Activated CD4-positive, alpha-beta T cell treated with anti-CD3 and anti-CD28 coated beads, Interleukin-2, amount 50 U/mL, for 48 hours (primary cell): ENCODE data around the gene SPSB1.
A peak's percentile ranks its signal among the peaks of the same experiment; 100 is the strongest.

Experiments
- DNase-seq, 2 experiments: peaks; one replicate each; pipeline ENCODE4 v3.0.0-alpha.2; 2020

The SPSB1 gene

GRCh38 chr1:9260059-9260766 lies 32.5 kb upstream of the SPSB1 start:
- no peak for DNase-seq

- DNase-seq, result no peak
Observed at GRCh38 chr1:9261496-9261895, 31.2 kb upstream of the SPSB1 start.

- no peak for DNase-seq
Observed at GRCh38 chr1:9262096-9262986, 30.4 kb upstream of the SPSB1 start.

GRCh38 chr1:9263276-9263855 lies 29.3 kb upstream of the SPSB1 start:
- DNase-seq, result no peak

DNA sequence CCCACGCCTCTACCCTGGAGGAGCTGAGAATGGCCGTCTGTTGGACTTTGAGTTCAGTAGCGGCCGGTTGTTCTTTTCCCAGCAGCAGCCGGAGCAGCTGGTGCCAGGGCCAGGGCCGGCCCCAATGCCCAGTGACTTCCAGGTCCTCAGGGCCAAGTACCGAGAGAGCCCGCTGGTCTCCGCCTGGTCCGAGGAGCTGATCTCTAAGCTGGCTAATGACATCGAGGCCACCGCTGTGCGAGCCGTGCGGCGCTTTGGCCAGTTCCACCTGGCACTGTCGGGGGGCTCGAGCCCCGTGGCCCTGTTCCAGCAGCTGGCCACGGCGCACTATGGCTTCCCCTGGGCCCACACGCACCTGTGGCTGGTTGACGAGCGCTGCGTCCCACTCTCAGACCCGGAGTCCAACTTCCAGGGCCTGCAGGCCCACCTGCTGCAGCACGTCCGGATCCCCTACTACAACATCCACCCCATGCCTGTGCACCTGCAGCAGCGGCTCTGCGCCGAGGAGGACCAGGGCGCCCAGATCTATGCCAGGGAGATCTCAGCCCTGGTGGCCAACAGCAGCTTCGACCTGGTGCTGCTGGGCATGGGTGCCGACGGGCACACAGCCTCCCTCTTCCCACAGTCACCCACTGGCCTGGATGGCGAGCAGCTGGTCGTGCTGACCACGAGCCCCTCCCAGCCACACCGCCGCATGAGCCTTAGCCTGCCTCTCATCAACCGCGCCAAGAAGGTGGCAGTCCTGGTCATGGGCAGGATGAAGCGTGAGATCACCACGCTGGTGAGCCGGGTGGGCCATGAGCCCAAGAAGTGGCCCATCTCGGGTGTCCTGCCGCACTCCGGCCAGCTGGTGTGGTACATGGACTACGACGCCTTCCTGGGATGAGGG lies 28.5 kb upstream of the SPSB1 start:
- DNase-seq, result no peak

GRCh38 chr1:9265037-9265436 lies 27.7 kb upstream of the SPSB1 start:
- no peak for DNase-seq

GRCh38 chr1:9265968-9266367 lies 26.7 kb upstream of the SPSB1 start:
- no peak for DNase-seq

DNA sequence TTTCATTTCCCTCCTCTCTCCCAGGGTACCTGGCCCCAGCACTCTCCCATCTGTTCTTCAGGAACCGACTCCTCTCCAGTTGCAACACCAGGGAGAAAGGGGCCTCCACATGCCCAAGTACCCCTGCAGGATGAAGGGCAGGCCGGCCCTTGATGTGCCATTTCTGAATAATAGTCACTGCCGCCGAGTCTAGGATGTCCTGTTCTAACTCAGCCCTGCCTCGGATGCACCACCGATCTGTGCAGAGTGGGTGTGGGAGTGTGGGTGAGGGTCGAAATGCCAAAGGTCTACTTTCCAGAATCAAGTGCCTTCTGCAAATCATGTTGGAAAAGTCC lies 25.4 kb upstream of the SPSB1 start:
- no peak for DNase-seq

- DNase-seq, result no peak
Observed at GRCh38 chr1:9267827-9268581, 24.7 kb upstream of the SPSB1 start.

DNA sequence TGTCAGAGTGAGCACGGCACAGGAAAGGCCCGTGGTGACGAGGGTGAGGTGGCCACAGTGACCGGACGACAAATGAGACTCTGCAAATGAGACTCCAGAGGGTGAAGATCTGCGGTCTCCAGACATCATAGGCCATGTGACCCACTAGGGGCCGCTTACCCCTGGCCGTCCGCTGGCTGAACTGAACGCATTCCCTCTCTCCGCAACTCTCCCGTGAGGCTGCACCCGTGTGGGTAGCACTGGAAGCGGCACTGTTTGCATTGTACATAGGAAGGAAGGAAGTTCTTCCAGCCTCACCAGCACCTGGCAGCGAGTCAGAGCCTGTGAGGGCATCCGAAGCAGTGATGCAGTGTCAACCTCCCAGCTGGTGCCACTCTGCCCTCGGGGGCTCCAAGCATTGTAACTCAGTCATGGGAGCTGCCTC lies 23.6 kb upstream of the SPSB1 start:
- no peak for DNase-seq

- no peak for DNase-seq
Observed at GRCh38 chr1:9269721-9270120, 23.0 kb upstream of the SPSB1 start.

GRCh38 chr1:9270290-9270883 lies 22.3 kb upstream of the SPSB1 start:
- DNase-seq, result no peak

DNA sequence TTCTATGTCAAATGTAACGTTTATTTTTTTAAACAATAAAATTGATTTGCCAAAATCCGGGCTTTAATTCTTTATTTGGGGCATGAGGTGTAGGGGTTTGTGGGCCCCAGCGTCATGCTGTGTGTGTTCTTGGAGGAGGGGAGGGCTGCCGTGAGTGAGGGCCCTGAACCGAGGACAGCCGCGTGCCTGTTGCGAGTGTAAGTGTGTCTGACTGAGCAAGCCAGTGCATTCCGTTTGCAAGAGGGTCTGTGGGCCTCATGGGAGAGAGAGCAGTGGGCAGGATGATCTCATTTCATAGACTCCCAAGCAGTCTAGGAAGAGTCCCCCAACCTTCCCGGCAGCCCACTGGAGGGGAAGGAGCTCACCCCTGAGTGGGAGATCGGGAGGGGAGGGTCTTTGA lies 21.4 kb upstream of the SPSB1 start:
- no peak for DNase-seq

DNA sequence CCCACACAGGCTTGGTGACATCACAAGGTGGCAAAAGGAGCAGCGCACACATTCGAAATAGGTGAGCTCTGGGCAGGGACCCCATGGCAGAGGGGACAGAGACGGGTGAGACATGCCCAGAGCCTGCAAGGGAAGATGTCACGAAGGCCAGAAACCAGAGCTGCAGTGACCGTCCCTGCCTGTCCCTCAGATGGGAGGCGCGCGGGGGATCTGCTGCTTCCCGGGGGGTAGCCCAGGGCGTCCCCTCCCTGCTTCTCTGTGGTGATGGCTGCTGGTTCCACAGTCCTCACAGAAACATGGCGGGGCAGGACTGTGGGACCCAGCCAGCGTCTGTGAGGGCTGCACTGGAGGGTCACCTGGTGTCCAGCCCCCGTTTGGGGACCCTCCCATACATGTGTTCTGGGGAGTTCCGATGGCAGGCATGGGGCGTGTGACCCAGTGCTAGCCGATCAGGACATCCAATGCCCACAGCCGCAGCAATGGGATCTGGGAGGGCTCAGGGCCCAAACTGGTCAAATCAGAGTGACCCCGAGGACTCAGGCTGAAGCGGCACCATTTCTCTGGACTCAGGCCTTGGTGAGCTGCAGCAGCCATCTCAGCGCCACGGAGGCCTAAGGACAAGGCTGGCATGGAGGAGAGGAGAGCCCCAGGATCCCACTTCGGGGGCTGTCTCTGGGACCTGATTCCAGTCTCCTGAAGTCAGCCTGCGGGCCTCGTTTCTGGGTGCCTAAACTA lies 20.7 kb upstream of the SPSB1 start:
- DNase-seq, result no peak

DNA sequence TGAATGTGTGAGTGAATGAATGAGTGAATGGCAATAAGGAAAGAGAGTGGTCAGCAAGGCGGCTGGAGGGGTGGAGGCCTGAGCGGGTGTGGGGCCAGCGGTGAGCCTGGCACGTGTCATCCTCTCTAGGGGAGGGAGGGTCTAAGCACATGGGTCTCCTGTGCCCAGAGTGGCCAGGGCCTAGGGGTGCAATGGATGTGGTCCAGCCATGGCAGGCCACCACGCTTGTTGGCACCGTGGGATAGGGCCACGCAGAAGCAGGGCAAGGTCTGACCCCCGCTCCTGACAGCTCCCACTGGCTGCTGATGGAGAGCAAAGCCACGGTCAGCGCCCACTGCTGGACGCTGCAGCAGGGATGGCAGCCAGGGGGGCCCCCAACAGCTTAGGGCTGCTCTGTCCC lies 19.5 kb upstream of the SPSB1 start:
- no peak for DNase-seq

DNA sequence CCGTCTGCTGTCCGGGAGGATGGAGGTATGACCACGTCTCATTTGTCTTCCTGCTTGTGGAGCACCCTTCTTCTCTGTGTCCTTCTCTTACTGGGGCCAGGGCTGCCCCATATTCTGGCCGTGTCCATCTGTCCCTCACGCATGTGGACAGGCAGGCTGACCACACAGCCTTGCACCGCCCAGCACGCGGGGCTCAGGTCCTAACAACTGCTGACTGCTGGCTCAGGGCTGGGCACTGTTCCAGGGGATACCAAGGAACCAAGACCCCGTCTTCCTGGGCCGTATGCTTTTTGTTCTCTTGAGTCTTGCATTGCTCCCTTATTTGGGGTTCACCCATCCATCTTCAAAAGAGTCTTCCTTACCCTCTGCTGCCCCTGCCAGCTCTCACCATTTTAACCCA lies 17.5 kb upstream of the SPSB1 start:
- no peak for DNase-seq

DNA sequence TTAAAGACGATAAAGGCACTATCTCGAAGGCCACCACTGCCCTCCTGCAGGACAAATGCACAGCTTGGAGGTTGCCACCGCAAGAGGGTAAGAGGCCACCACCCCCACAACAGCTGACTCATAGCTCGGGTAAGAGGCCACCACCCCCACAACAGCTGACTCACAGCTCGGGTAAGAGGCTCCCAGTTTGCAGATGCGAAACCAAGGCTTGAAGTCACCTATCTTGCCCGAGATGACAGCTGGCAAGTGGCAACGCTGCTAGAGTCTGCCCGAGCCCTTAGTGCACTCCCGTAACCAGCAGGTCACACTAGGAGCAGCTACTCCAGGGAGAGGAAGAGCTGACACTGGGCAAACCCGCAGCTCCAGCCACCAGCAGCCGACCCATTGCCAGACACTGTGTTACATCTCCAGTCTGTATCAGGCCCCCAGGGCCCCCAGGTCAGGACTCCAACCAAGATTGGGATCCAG lies 17.1 kb upstream of the SPSB1 start:
- peak; percentile 72 to 83 for DNase-seq

- DNase-seq, result no peak
Observed at GRCh38 chr1:9278116-9278515, 14.6 kb upstream of the SPSB1 start.

GRCh38 chr1:9278585-9279153 lies 14.0 kb upstream of the SPSB1 start:
- no peak for DNase-seq

GRCh38 chr1:9279172-9279840 lies 13.4 kb upstream of the SPSB1 start:
- peak in 1 of 2 experiments; percentile 26 for DNase-seq
